ENCODE results near the gene RASGEF1C. TPM values are rescaled to one million over a fixed set of nuclear protein-coding genes. Genes with fewer than 3 reads are reported as not detected.

The RASGEF1C gene
- total RNA-seq, 1 donor from 2014 or later: 0.26 TPM

GRCh38 chr5:180206993-180207392, 2.0 kb downstream of the RASGEF1C start:
- Histone ChIP-seq H3K9me3 (ENCODE audit: low read depth) (no peaks in the 10 kb centered on the region), H4K20me1 (ENCODE audit: low read depth) (no peaks in the 10 kb centered on the region), H3K4me3 (no peak overlapping the region), H3K27ac (no peak overlapping the region), H3K27me3 (peaks cover 35% of the 10 kb centered on the region), H2AFZ (replicated peaks) (no peak overlapping the region), H3K79me2 (ENCODE audit: low read depth) (no peaks in the 10 kb centered on the region), H3K9ac (no peak overlapping the region), H3K4me1 (no peaks in the 10 kb centered on the region), H3F3A (ENCODE audit: low read depth) (peaks cover 8% of the 10 kb centered on the region), H3K4me2 (no peak overlapping the region), H3K36me3 (no peaks in the 10 kb centered on the region)
- Mint-ChIP-seq H3K9me3 (no peaks in the 10 kb centered on the region), H3K4me1 (peaks cover 8% of the 10 kb centered on the region), H3K36me3 (no peaks in the 10 kb centered on the region), H3K27me3 (ENCODE audit: insufficient read depth, low read depth) (peaks cover 8% of the 10 kb centered on the region), H3K4me3 (peak overlapping the region; percentile 73), H3K27ac (no peak overlapping the region)
- no peak for DNase-seq (ENCODE audit: low spot score)
- no peak for TF ChIP-seq EZH2phosphoT487 (IDR thresholded peaks at IDR 0.05)
- no peak for TF ChIP-seq CTCF (IDR thresholded peaks at IDR 0.05)
- no peak for TF ChIP-seq EZH2 (IDR thresholded peaks at IDR 0.05)

GRCh38 chr5:180205916-180206315, 3.1 kb downstream of the RASGEF1C start:
- Mint-ChIP-seq H3K9me3 (no peaks in the 10 kb centered on the region), H3K4me1 (peaks cover 10% of the 10 kb centered on the region), H3K27ac (no peak overlapping the region), H3K36me3 (no peaks in the 10 kb centered on the region), H3K4me3 (no peak overlapping the region), H3K27me3 (ENCODE audit: insufficient read depth, low read depth) (peaks cover 8% of the 10 kb centered on the region)
- H3K27me3 ChIP-seq: peaks cover 35% of the 10 kb centered on the region
- no peak overlapping the region for H3K4me3 ChIP-seq
- H4K20me1 ChIP-seq (ENCODE audit: low read depth): no peaks in the 10 kb centered on the region
- H2AFZ ChIP-seq (replicated peaks): no peak overlapping the region
- H3K4me2 ChIP-seq: no peak overlapping the region
- no peaks in the 10 kb centered on the region for H3K9me3 ChIP-seq (ENCODE audit: low read depth)
- H3K4me1 ChIP-seq: no peaks in the 10 kb centered on the region
- H3K36me3 ChIP-seq: no peaks in the 10 kb centered on the region
- TF ChIP-seq CTCF (IDR thresholded peaks at IDR 0.05) (no peak), EZH2 (IDR thresholded peaks at IDR 0.05) (no peak)
- no peak for DNase-seq (ENCODE audit: low spot score)
- no peak overlapping the region for H3K27ac ChIP-seq
- H3F3A ChIP-seq (ENCODE audit: low read depth): peaks cover 15% of the 10 kb centered on the region
- H3K9ac ChIP-seq: no peak overlapping the region
- H3K79me2 ChIP-seq (ENCODE audit: low read depth): no peaks in the 10 kb centered on the region

GRCh38 chr5:180204276-180204819, 4.7 kb downstream of the RASGEF1C start:
- Histone ChIP-seq H3K4me3 (no peak overlapping the region), H4K20me1 (ENCODE audit: low read depth) (no peaks in the 10 kb centered on the region), H3K36me3 (no peaks in the 10 kb centered on the region), H3K9me3 (ENCODE audit: low read depth) (no peaks in the 10 kb centered on the region), H3F3A (ENCODE audit: low read depth) (peaks cover 10% of the 10 kb centered on the region), H3K9ac (no peak overlapping the region), H2AFZ (replicated peaks) (no peak overlapping the region), H3K27ac (no peak overlapping the region), H3K4me1 (no peaks in the 10 kb centered on the region), H3K79me2 (ENCODE audit: low read depth) (no peaks in the 10 kb centered on the region), H3K27me3 (peaks cover 29% of the 10 kb centered on the region), H3K4me2 (no peak overlapping the region)
- H3K36me3 Mint-ChIP-seq: no peaks in the 10 kb centered on the region
- peaks cover 5% of the 10 kb centered on the region for H3K27me3 Mint-ChIP-seq (ENCODE audit: insufficient read depth, low read depth)
- no peak overlapping the region for H3K27ac Mint-ChIP-seq
- DNase-seq (ENCODE audit: low spot score): no peak
- H3K9me3 Mint-ChIP-seq: peaks cover 4% of the 10 kb centered on the region
- TF ChIP-seq CTCF (IDR thresholded peaks at IDR 0.05) (no peak), EZH2phosphoT487 (IDR thresholded peaks at IDR 0.05) (no peak), EZH2 (IDR thresholded peaks at IDR 0.05) (no peak)
- H3K4me1 Mint-ChIP-seq: peaks cover 7% of the 10 kb centered on the region
- no peak overlapping the region for H3K4me3 Mint-ChIP-seq
